ENCODE data around the gene KLHL35. TPM values are rescaled to one million over a fixed set of nuclear protein-coding genes. Genes with fewer than 3 reads are reported as not detected.
A peak's percentile ranks its signal among the peaks of the same experiment; 100 is the strongest.

KLHL35 gene
- total and polyA plus RNA-seq, 2 of the 4 experiments (the other 2 are of a cell fraction), result 1.6 to 3.3 TPM

DNA sequence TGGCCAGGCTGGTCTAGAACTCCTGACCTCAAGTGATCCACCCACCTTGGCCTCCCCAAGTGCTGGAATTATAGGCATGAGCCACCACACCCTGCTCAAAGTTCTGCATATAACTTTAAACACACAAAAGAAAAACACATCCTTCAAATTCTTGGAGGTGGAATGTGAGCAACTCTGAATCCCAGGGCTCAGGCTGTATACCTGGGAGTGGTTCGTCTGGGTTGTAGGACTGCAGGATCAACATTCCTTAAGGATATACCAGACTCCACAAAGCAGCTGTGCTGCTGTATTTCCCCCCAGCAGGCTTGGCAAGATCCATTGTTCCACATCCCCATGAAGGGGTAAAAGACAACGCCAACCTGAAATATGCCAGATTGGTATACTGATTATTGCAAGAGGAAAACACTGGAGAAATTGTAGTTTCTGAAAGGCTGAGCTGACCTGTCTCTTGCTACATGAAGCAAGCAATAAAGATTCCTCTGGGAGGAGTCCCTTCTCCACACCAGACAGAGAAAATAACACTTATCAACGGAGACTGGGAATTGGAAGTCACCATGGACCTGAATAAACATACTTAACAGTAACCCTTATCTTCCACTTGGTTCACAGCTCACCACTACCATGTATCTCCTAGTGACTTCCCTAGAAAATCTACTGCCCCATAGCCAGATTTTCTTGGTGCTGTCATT is 45.9 kb downstream of the KLHL35 start:
- no peak overlapping the region for H3K4ac ChIP-seq (ENCODE audit: low read depth, low read length)
- ChIA-PET CTCF (interaction anchor here (0.8 to 2.9 kb wide), 2 partner anchors 107 to 218 kb away, joined by 5 to 20 read pairs; no protein-coding TSS in a partner anchor), POLR2A (ENCODE audit: unreplicated experiment) (no interaction called here)
- H4K20me1 ChIP-seq (ENCODE audit: insufficient read depth, low read length), result peaks cover 5% of the 10 kb centered on the region; the same call in 1 of the 2 replicates
- no peak overlapping the region for H3K4me2 ChIP-seq (ENCODE audit: low read depth, low read length)
- no peak overlapping the region for H2BK5ac ChIP-seq (ENCODE audit: low read depth, low read length, poor library complexity, severe bottlenecking)
- ATAC-seq (ENCODE audit: low read depth) (no peak; the same call in 1 of the 2 replicates), DNase-seq (no peak)
- H4K8ac ChIP-seq (ENCODE audit: low read depth in 2 of 2, low read length in 2 of 2), result no peak overlapping the region
- intact Hi-C loops (cut with micrococcal nuclease), result loop anchor here (5.0 kb wide), 1 partner anchor 480 kb away; no protein-coding TSS in a partner anchor
- no TSS peak for BruUV-seq (replicated peaks)
- no peak overlapping the region for H3K4me3 ChIP-seq (ENCODE audit: insufficient read depth, low read depth, low read length)
- no peak overlapping the region for H3K18ac ChIP-seq (ENCODE audit: low read depth, low read length)
- WGBS, 2 experiments (ENCODE audit: extremely low coverage in 2 of 2, insufficient read length in 1 of 2), result no CpG with 5 or more reads among the region's 3 CpGs
- H2BK120ac ChIP-seq (ENCODE audit: low read depth, low read length), result no peak overlapping the region
- peak overlapping the region; percentile 42; the same call in 1 of the 2 replicates for H3K23ac ChIP-seq (ENCODE audit: low read depth, low read length)
- no peaks in the 10 kb centered on the region for H3K79me1 ChIP-seq (ENCODE audit: low read depth in 1 of 2, low read length in 2 of 2)
- in situ Hi-C loops (cut with MboI; ENCODE audit: low sequenced_read_pairs), result no loop called here
- no peaks in the 10 kb centered on the region for H3K9me3 ChIP-seq (ENCODE audit: control insufficient read depth, insufficient read depth, low read length)
- H3K27ac ChIP-seq (ENCODE audit: insufficient read depth, low read length), result no peak overlapping the region
- H2AK9ac ChIP-seq (replicated peaks; ENCODE audit: low read depth, low read length, poor library complexity), result no peak overlapping the region
- H3K36me3 ChIP-seq (ENCODE audit: control insufficient read depth, insufficient read depth, low read length), result no peaks in the 10 kb centered on the region
- no peak for TF ChIP-seq CHD1 (IDR thresholded peaks at IDR 0.05; ENCODE audit: low read depth, low read length)
- no peak for TF ChIP-seq RAD21 (IDR thresholded peaks at IDR 0.05; ENCODE audit: low read length)
- no peak for TF ChIP-seq FOS (IDR thresholded peaks at IDR 0.05; ENCODE audit: low read depth, low read length)
- TF ChIP-seq CEBPB (IDR thresholded peaks at IDR 0.05; ENCODE audit: low read depth, low read length), result no peak
- TF ChIP-seq, protein P1, sequence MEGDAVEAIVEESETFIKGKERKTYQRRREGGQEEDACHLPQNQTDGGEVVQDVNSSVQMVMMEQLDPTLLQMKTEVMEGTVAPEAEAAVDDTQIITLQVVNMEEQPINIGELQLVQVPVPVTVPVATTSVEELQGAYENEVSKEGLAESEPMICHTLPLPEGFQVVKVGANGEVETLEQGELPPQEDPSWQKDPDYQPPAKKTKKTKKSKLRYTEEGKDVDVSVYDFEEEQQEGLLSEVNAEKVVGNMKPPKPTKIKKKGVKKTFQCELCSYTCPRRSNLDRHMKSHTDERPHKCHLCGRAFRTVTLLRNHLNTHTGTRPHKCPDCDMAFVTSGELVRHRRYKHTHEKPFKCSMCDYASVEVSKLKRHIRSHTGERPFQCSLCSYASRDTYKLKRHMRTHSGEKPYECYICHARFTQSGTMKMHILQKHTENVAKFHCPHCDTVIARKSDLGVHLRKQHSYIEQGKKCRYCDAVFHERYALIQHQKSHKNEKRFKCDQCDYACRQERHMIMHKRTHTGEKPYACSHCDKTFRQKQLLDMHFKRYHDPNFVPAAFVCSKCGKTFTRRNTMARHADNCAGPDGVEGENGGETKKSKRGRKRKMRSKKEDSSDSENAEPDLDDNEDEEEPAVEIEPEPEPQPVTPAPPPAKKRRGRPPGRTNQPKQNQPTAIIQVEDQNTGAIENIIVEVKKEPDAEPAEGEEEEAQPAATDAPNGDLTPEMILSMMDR (conservative IDR thresholded peaks at IDR 0.05; ENCODE audit: low read depth, low read length), result no peak
- TF ChIP-seq MXI1 (IDR thresholded peaks at IDR 0.05; ENCODE audit: borderline replicate concordance, low read depth, low read length), result no peak
- H4K5ac ChIP-seq (ENCODE audit: low read depth, low read length), result no peak overlapping the region
- H3K4me1 ChIP-seq (ENCODE audit: control insufficient read depth, insufficient read depth, low read length), result peaks cover 4% of the 10 kb centered on the region
- peaks cover 4% of the 10 kb centered on the region for H3K27me3 ChIP-seq (ENCODE audit: control insufficient read depth, insufficient read depth, low read length)
- H3K14ac ChIP-seq (replicated peaks; ENCODE audit: low read depth, low read length), result no peak overlapping the region
- H2BK15ac ChIP-seq (ENCODE audit: low read depth, low read length), result no peak overlapping the region
- H3K9ac ChIP-seq (ENCODE audit: low read depth, low read length), result no peak overlapping the region
- dilution Hi-C loops (cut with HindIII; ENCODE audit: low sequenced_read_pairs, unreplicated experiment), result no loop called here
- H3K9me1 ChIP-seq (ENCODE audit: insufficient read depth, low read length), result no peaks in the 10 kb centered on the region
- no peak overlapping the region for H2AFZ ChIP-seq (replicated peaks; ENCODE audit: low read length, poor library complexity)
- H2BK20ac ChIP-seq (ENCODE audit: low read depth, low read length), result no peak overlapping the region
- H2AK5ac ChIP-seq (ENCODE audit: low read depth, low read length), result no peak overlapping the region
- no peak overlapping the region for H4K91ac ChIP-seq (ENCODE audit: insufficient read depth, low read depth, low read length)
- H3K56ac ChIP-seq (ENCODE audit: extremely low read depth, insufficient read depth, low read length), result no peak overlapping the region

All from IMR-90 (cell line).